KMS-11 (cell line): ENCODE results near the gene ATG13.

ENCODE experiments used
- H2AFZ ChIP-seq: fragments of 200-600 bp; sonication (generic); 2 replicates; pipeline ENCODE4 v1.6.1; 2016; ENCODE audit warnings: antibody characterized with exemption, mixed run types, low read depth
- H3K27ac ChIP-seq: fragments of 200-600 bp; sonication (generic); 2 replicates; pipeline ENCODE4 v1.6.1; 2016; ENCODE audit warnings: mild to moderate bottlenecking, mixed run types
- H3K27me3 ChIP-seq: fragments of 200-600 bp; sonication (generic); 2 replicates; pipeline ENCODE4 v1.6.1; 2017; ENCODE audit warnings: mild to moderate bottlenecking, low read depth, mixed run types, moderate library complexity; ENCODE audit not compliant: insufficient read depth
- H3K36me3 ChIP-seq: fragments of 200-600 bp; sonication (generic); 2 replicates; pipeline ENCODE4 v1.6.1; 2017; ENCODE audit warnings: mild to moderate bottlenecking, mixed run types; ENCODE audit not compliant: insufficient read depth
- H3K4me1 ChIP-seq: fragments of 200-600 bp; sonication (generic); 2 replicates; pipeline ENCODE4 v1.6.1; 2016; ENCODE audit warnings: mild to moderate bottlenecking, low read depth, mixed run types; ENCODE audit not compliant: poor library complexity, severe bottlenecking
- H3K4me2 ChIP-seq: fragments of 200-600 bp; sonication (generic); 2 replicates; pipeline ENCODE4 v1.7.0; 2016; ENCODE audit warnings: mild to moderate bottlenecking, mixed run types
- H3K4me3 ChIP-seq: fragments of 200-600 bp; sonication (generic); IDR thresholded peaks from 2 replicates; pipeline ENCODE4 v1.6.1; 2017; ENCODE audit warnings: low read depth, low read length, mixed read lengths; ENCODE audit not compliant: insufficient read depth
- H3K79me2 ChIP-seq: fragments of 200-600 bp; sonication (generic); 2 replicates; pipeline ENCODE4 v1.6.1; 2016; ENCODE audit warnings: low read depth, mixed run types; ENCODE audit not compliant: insufficient read depth
- H3K9ac ChIP-seq: fragments of 200-600 bp; sonication (generic); 2 replicates; pipeline ENCODE4 v1.6.1; 2016; ENCODE audit warnings: mild to moderate bottlenecking, mixed run types
- H4K20me1 ChIP-seq: fragments of 200-600 bp; sonication (generic); 2 replicates; pipeline ENCODE4 v1.6.1; 2016; ENCODE audit warnings: mild to moderate bottlenecking, mixed run types; ENCODE audit not compliant: insufficient read depth
- CTCF ChIP-seq: fragments of 200-600 bp; sonication (generic); conservative IDR thresholded peaks from 2 replicates; pipeline ENCODE4 v1.6.1; 2017; ENCODE audit warnings: low read depth, mild to moderate bottlenecking, antibody characterized with exemption, low read length, moderate library complexity, mixed read lengths

ATG13 gene

GRCh38 chr11:46617134-46617971 is at the start of gene ATG13, which contains the start of gene HARBI1:
ATG13 (plus strand) TSS chr11:46617553; CDS start chr11:46644292, 26,739 bp downstream.
HARBI1 (minus strand) TSS chr11:46617227; CDS start chr11:46616237, 990 bp downstream.
- no peak within 1 kb of the TSS for H3K4me3 ChIP-seq
- peak within 1 kb of the TSS; percentile 92 for H3K9ac ChIP-seq
- H4K20me1 ChIP-seq, result no peaks in the 10 kb centered on the region
- H3K36me3 ChIP-seq, result no peaks in the 10 kb centered on the region
- peak within 1 kb of the TSS; percentile 86 for H3K4me2 ChIP-seq
- peaks cover 40% of the 10 kb centered on the region; the same call in 1 of the 2 replicates for H3K79me2 ChIP-seq
- H3K27ac ChIP-seq, result peak within 1 kb of the TSS; percentile 88
- H2AFZ ChIP-seq, result peak within 1 kb of the TSS; percentile 76
- H3K27me3 ChIP-seq, result no peaks in the 10 kb centered on the region
- H3K4me1 ChIP-seq, result peaks cover 25% of the 10 kb centered on the region
- peak; percentile 76 for TF ChIP-seq CTCF

DNA sequence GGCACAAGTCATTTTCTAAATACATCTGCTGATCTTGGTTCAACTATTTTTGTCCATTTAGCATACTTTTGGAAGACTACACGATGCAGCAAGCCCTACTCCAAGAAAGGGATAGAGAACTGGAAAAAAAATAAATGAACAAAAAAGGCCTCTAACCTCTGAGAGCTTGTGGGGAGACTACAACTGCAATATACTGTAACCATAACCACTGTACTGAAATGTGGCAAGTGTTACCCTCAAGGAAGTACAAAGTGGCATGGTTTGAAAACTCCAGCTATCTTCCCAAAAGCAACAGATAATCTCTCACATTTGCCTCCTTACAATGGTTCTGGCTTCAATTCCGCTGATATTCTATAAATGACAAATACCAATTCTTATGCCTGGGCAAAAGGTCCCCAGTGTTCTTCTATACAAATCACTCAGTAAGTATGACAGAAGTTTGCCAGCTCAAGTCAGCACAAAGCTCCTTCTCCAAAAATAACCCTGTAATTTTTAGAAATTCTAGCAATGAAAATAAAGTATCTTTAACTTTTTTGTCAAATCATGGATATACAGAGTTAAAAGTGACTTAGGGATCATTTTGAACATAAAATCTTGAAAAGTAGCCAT is 46.5 kb upstream of the ATG13 start:
- H3K4me1 ChIP-seq, result peaks cover 13% of the 10 kb centered on the region
- no peaks in the 10 kb centered on the region for H3K27me3 ChIP-seq
- H3K4me3 ChIP-seq, result no peak overlapping the region
- H3K4me2 ChIP-seq, result no peak overlapping the region
- TF ChIP-seq CTCF, result no peak
- no peak overlapping the region for H2AFZ ChIP-seq
- peaks cover 46% of the 10 kb centered on the region; the same call in 1 of the 2 replicates for H3K79me2 ChIP-seq
- H3K27ac ChIP-seq, result no peak overlapping the region
- no peak overlapping the region for H3K9ac ChIP-seq
- 0 out of 2 replicates have a peak, but pooled peaks cover 7% of the 10 kb centered on the region for H4K20me1 ChIP-seq
- H3K36me3 ChIP-seq, result no peaks in the 10 kb centered on the region

DNA sequence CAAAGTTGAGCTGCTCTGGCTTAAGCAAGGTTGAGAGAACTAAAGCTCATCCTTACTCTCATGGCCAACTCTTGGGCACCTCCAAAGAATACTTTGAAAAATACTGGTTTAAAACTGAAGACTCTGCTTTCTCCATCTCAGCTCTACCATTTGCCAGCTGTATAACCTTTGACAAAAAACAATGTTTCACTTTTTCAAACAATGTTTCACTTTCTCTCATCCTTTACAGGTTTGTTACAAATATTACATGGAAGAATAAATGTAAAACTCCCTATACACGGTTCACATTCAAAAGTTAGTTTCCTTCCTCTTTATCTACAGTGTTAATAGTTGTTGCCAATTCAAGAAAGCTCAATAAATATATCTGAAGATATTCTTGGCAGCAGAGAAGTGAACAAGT is 42.7 kb upstream of the ATG13 start:
- Histone ChIP-seq H3K79me2 (peaks cover 53% of the 10 kb centered on the region; the same call in 1 of the 2 replicates), H3K27me3 (no peaks in the 10 kb centered on the region), H3K36me3 (no peaks in the 10 kb centered on the region), H3K4me3 (no peak overlapping the region), H4K20me1 (0 out of 2 replicates have a peak, but pooled peaks cover 7% of the 10 kb centered on the region), H3K9ac (no peak overlapping the region), H3K4me1 (peaks cover 13% of the 10 kb centered on the region), H3K27ac (no peak overlapping the region), H2AFZ (no peak overlapping the region), H3K4me2 (no peak overlapping the region)
- no peak for TF ChIP-seq CTCF

GRCh38 chr11:46577058-46577457 is 40.3 kb upstream of the ATG13 start:
- TF ChIP-seq CTCF, result no peak
- Histone ChIP-seq H3K27me3 (no peaks in the 10 kb centered on the region), H3K79me2 (peaks cover 46% of the 10 kb centered on the region; the same call in 1 of the 2 replicates), H3K4me3 (no peak overlapping the region), H3K27ac (no peak overlapping the region), H3K36me3 (no peaks in the 10 kb centered on the region), H3K9ac (no peak overlapping the region), H3K4me1 (peaks cover 4% of the 10 kb centered on the region), H2AFZ (no peak overlapping the region), H3K4me2 (no peak overlapping the region), H4K20me1 (no peaks in the 10 kb centered on the region)
